GM18907 (cell line): ENCODE results near the gene GRIK1.

Experiments used
- ATAC-seq: cut with Tn5 transposase; IDR thresholded peaks from one replicate; pipeline ENCODE4 v1.9.1; 2021; ENCODE audit warnings: mild to moderate bottlenecking, moderate library complexity; ENCODE audit not compliant: unreplicated experiment

GRIK1 gene

DNA sequence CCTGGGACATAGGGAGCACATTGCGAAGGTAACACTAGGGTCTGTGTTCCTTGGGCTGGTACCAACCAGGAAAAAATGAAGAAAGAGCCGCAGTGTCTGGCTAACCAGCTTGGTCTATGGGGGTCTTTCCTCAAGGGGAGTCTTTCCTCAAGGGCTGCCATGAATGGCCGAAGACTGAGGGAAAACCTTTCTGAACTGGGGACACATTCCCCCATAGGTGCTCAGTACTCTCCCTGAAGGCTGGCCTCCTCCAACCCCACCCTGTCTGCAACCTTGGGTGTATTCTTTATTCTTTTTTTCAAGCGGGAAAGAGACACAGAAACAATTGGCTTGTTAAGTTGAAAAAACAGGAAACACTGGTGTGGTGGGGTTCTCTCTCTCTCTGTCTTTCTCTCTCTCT, 440.6 kb downstream of the GRIK1 start:
- no peak for ATAC-seq

DNA sequence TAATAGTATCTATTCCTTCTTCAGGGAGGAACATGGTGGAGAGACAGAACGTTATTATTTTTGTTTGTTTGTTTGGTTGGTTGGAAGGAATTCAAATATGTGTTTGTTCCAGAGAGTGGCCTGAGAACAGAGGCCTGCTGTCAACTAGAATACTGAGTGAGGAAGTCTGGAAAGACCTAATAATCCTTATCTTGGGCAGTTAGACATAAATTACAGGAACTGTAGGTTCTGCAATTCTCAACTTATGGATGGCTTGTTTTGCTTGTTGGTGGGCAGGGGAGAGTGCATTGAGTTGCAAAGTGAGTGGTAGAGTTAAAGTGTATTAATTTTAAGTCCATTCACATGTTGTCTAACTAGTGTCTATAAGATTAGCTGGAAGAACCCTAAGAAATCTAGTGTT, 443.5 kb downstream of the GRIK1 start:
- ATAC-seq, result no peak

DNA sequence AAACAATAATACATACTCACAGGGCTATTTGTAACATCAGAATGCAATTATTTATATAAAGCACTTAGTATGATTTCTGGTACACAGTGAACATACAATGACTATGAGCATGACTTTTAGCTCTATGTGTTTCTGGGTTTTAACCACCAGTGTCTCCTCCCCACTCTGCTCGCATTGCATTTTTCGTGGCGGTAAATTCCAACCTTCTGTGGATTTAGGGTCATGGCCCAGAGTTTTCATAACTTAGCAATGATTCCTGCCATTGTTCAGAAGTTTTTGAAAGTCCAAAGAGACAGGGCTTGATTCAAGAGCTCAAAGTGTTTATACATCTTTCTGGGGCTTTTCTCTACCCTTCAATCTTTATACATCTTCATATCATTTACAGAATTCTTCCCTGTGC, 449.8 kb downstream of the GRIK1 start:
- ATAC-seq, result no peak

- ATAC-seq, result no peak
Observed at GRCh38 chr21:29487154-29487553, 452.6 kb downstream of the GRIK1 start.
